ENCODE data around the gene GPBAR1. TPM values are rescaled to one million over a fixed set of nuclear protein-coding genes. Genes with fewer than 3 reads are reported as not detected.

GPBAR1 gene
- total RNA-seq, 1 experiment from 2014 or later: 0.29 TPM

GRCh38 chr2:218262237-218262600, 1.4 kb downstream of the GPBAR1 start:
- no peak overlapping the region for H3K4me3 Mint-ChIP-seq (ENCODE audit: unreplicated experiment)
- H3K4me3 ChIP-seq (ENCODE audit: low read depth, low read length): no peak overlapping the region
- no TSS peak for BruUV-seq (replicated peaks)
- H3K27me3 Mint-ChIP-seq (ENCODE audit: insufficient read depth, unreplicated experiment): no peaks in the 10 kb centered on the region
- TF ChIP-seq CTCF (IDR thresholded peaks at IDR 0.05; ENCODE audit: insufficient read depth in 1 of 2, low read depth in 1 of 2, low read length in 1 of 2, severe bottlenecking in 1 of 2, unreplicated experiment in 1 of 2): no peak
- no peak for DNase-seq
- H3K27ac Mint-ChIP-seq (ENCODE audit: unreplicated experiment): no peak overlapping the region
- H3K4me1 ChIP-seq: peaks cover 20% of the 10 kb centered on the region
- peaks cover 58% of the 10 kb centered on the region for H3K36me3 Mint-ChIP-seq (ENCODE audit: insufficient read depth, unreplicated experiment)
- intact Hi-C loops (cut with micrococcal nuclease; ENCODE audit: unreplicated experiment): no loop called here
- peaks cover 5% of the 10 kb centered on the region for H3K4me1 Mint-ChIP-seq (ENCODE audit: low read depth, unreplicated experiment)
- ChIA-PET POLR2A (no interaction called here), CTCF (no interaction called here)
- H3K36me3 ChIP-seq (ENCODE audit: control insufficient read depth, insufficient read depth, low read length): peaks cover 6% of the 10 kb centered on the region; the same call in 1 of the 2 replicates
- no peaks in the 10 kb centered on the region for H3K27me3 ChIP-seq (replicated peaks; ENCODE audit: control insufficient read depth, insufficient read depth, low read length)
- H3K9me3 Mint-ChIP-seq (ENCODE audit: unreplicated experiment): no peaks in the 10 kb centered on the region
- H3K9me3 ChIP-seq: no peaks in the 10 kb centered on the region

- Histone ChIP-seq H3K4me3 (ENCODE audit: low read depth, low read length) (no peak overlapping the region), H3K4me1 (peaks cover 20% of the 10 kb centered on the region), H3K36me3 (ENCODE audit: control insufficient read depth, insufficient read depth, low read length) (peaks cover 6% of the 10 kb centered on the region; the same call in 1 of the 2 replicates), H3K27me3 (replicated peaks; ENCODE audit: control insufficient read depth, insufficient read depth, low read length) (no peaks in the 10 kb centered on the region), H3K9me3 (no peaks in the 10 kb centered on the region)
- POLR2A ChIA-PET: no interaction called here
- CTCF ChIA-PET: no interaction called here
- H3K4me3 Mint-ChIP-seq (ENCODE audit: unreplicated experiment): no peak overlapping the region
- intact Hi-C loops (cut with micrococcal nuclease; ENCODE audit: unreplicated experiment): no loop called here
- DNase-seq: no peak
- H3K9me3 Mint-ChIP-seq (ENCODE audit: unreplicated experiment): no peaks in the 10 kb centered on the region
- no peaks in the 10 kb centered on the region for H3K27me3 Mint-ChIP-seq (ENCODE audit: insufficient read depth, unreplicated experiment)
- no peak for TF ChIP-seq CTCF (IDR thresholded peaks at IDR 0.05; ENCODE audit: insufficient read depth in 1 of 2, low read depth in 1 of 2, low read length in 1 of 2, severe bottlenecking in 1 of 2, unreplicated experiment in 1 of 2)
- no TSS peak for BruUV-seq (replicated peaks)
- H3K4me1 Mint-ChIP-seq (ENCODE audit: low read depth, unreplicated experiment): peaks cover 5% of the 10 kb centered on the region
- no peak overlapping the region for H3K27ac Mint-ChIP-seq (ENCODE audit: unreplicated experiment)
- peaks cover 58% of the 10 kb centered on the region for H3K36me3 Mint-ChIP-seq (ENCODE audit: insufficient read depth, unreplicated experiment)
These were observed 2.1 kb downstream of the GPBAR1 start for GRCh38 chr2:218262631-218263586.

GRCh38 chr2:218263817-218264641, 3.2 kb downstream of the GPBAR1 start:
- CTCF ChIA-PET: no interaction called here
- H3K36me3 ChIP-seq (ENCODE audit: control insufficient read depth, insufficient read depth, low read length): peaks cover 6% of the 10 kb centered on the region; the same call in 1 of the 2 replicates

More at GRCh38 chr2:218263817-218264641, 3.2 kb downstream of the GPBAR1 start:
- TF ChIP-seq CTCF (IDR thresholded peaks at IDR 0.05; ENCODE audit: insufficient read depth in 1 of 2, low read depth in 1 of 2, low read length in 1 of 2, severe bottlenecking in 1 of 2, unreplicated experiment in 1 of 2): peak; percentile 2 to 12
- Histone ChIP-seq H3K4me3 (ENCODE audit: low read depth, low read length) (no peak overlapping the region), H3K9me3 (no peaks in the 10 kb centered on the region), H3K27me3 (replicated peaks; ENCODE audit: control insufficient read depth, insufficient read depth, low read length) (no peaks in the 10 kb centered on the region), H3K4me1 (peaks cover 20% of the 10 kb centered on the region)
- peak overlapping the region; percentile 55 for H3K27ac Mint-ChIP-seq (ENCODE audit: unreplicated experiment)
- peaks cover 5% of the 10 kb centered on the region for H3K4me1 Mint-ChIP-seq (ENCODE audit: low read depth, unreplicated experiment)
- no peaks in the 10 kb centered on the region for H3K9me3 Mint-ChIP-seq (ENCODE audit: unreplicated experiment)
- POLR2A ChIA-PET: no interaction called here
- intact Hi-C loops (cut with micrococcal nuclease; ENCODE audit: unreplicated experiment): no loop called here
- no peaks in the 10 kb centered on the region for H3K27me3 Mint-ChIP-seq (ENCODE audit: insufficient read depth, unreplicated experiment)
- peaks cover 55% of the 10 kb centered on the region for H3K36me3 Mint-ChIP-seq (ENCODE audit: insufficient read depth, unreplicated experiment)
- H3K4me3 Mint-ChIP-seq (ENCODE audit: unreplicated experiment): no peak overlapping the region
- BruUV-seq (replicated peaks): TSS peak; percentile 10
- no peak for DNase-seq
